ENCODE measurements around the gene ERVW-1.

DNA sequence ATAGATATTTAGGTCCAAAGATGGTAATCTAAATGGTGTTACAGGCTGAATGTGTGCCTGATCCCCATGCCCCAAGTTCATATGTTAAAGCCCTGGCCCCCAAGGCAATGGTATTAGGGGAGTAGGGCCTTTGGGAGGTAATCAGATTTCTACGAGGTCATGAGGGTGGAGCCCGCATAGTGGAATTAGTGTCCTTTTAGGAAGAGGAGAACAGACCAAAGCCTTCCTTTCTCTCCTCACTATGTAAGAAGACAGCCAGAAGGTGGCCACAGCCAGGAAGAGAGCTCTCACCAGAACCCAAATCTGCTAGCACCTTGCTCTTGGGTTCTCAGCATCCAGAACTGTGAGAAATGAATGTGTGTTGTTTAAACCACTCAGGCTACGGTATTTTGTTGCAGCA, 15.2 kb downstream of the ERVW-1 start:
- TF ChIP-seq, protein P1, sequence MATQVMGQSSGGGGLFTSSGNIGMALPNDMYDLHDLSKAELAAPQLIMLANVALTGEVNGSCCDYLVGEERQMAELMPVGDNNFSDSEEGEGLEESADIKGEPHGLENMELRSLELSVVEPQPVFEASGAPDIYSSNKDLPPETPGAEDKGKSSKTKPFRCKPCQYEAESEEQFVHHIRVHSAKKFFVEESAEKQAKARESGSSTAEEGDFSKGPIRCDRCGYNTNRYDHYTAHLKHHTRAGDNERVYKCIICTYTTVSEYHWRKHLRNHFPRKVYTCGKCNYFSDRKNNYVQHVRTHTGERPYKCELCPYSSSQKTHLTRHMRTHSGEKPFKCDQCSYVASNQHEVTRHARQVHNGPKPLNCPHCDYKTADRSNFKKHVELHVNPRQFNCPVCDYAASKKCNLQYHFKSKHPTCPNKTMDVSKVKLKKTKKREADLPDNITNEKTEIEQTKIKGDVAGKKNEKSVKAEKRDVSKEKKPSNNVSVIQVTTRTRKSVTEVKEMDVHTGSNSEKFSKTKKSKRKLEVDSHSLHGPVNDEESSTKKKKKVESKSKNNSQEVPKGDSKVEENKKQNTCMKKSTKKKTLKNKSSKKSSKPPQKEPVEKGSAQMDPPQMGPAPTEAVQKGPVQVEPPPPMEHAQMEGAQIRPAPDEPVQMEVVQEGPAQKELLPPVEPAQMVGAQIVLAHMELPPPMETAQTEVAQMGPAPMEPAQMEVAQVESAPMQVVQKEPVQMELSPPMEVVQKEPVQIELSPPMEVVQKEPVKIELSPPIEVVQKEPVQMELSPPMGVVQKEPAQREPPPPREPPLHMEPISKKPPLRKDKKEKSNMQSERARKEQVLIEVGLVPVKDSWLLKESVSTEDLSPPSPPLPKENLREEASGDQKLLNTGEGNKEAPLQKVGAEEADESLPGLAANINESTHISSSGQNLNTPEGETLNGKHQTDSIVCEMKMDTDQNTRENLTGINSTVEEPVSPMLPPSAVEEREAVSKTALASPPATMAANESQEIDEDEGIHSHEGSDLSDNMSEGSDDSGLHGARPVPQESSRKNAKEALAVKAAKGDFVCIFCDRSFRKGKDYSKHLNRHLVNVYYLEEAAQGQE (IDR thresholded peaks at IDR 0.05; ENCODE audit: insufficient read depth in 1 of 2, low read depth in 2 of 2, low read length in 1 of 2) = no peak
- TF ChIP-seq, protein P2, sequence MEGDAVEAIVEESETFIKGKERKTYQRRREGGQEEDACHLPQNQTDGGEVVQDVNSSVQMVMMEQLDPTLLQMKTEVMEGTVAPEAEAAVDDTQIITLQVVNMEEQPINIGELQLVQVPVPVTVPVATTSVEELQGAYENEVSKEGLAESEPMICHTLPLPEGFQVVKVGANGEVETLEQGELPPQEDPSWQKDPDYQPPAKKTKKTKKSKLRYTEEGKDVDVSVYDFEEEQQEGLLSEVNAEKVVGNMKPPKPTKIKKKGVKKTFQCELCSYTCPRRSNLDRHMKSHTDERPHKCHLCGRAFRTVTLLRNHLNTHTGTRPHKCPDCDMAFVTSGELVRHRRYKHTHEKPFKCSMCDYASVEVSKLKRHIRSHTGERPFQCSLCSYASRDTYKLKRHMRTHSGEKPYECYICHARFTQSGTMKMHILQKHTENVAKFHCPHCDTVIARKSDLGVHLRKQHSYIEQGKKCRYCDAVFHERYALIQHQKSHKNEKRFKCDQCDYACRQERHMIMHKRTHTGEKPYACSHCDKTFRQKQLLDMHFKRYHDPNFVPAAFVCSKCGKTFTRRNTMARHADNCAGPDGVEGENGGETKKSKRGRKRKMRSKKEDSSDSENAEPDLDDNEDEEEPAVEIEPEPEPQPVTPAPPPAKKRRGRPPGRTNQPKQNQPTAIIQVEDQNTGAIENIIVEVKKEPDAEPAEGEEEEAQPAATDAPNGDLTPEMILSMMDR (IDR thresholded peaks at IDR 0.05) = no peak
- TF ChIP-seq SIN3A (IDR thresholded peaks at IDR 0.05; ENCODE audit: borderline replicate concordance, insufficient read depth, low read depth, low read length) = no peak

Measured in Panc1 (cell line).